ENCODE results near the gene HOPX.
A peak's percentile ranks its signal among the peaks of the same experiment; 100 is the strongest.
"Not testable (repeated sequence)": the region's sequence is repeated elsewhere in the genome, so short reads cannot be mapped to it uniquely, and the experiment has no call there.

The HOPX gene

GRCh38 chr4:56653461-56654237, 27.4 kb downstream of the HOPX start:
- peak; percentile 6 for DNase-seq

- no peak for DNase-seq
These were observed 28.9 kb downstream of the HOPX start for GRCh38 chr4:56652196-56652595.

- DNase-seq = no peak
These were observed 30.1 kb downstream of the HOPX start for GRCh38 chr4:56651056-56651350.

- peak; percentile 3 for DNase-seq
These were observed 30.6 kb downstream of the HOPX start for GRCh38 chr4:56650262-56651055.

GRCh38 chr4:56649445-56650261, 31.4 kb downstream of the HOPX start:
- DNase-seq = no peak

- no peak for DNase-seq
These were observed 32.3 kb downstream of the HOPX start for GRCh38 chr4:56648824-56649151.

- DNase-seq = no peak
These were observed 32.9 kb downstream of the HOPX start for GRCh38 chr4:56648021-56648823.

GRCh38 chr4:56646341-56646740, 34.8 kb downstream of the HOPX start:
- no peak for DNase-seq

GRCh38 chr4:56643596-56643995, 37.5 kb downstream of the HOPX start:
- no peak for DNase-seq

GRCh38 chr4:56641494-56642051, 39.5 kb downstream of the HOPX start:
- no peak for DNase-seq

- DNase-seq = no peak
These were observed 40.2 kb downstream of the HOPX start for GRCh38 chr4:56640621-56641493.

GRCh38 chr4:56637791-56638190, 43.3 kb downstream of the HOPX start:
- no peak for DNase-seq

GRCh38 chr4:56637154-56637553, 43.9 kb downstream of the HOPX start:
- DNase-seq = no peak

- DNase-seq = not testable (repeated sequence)
These were observed 46.1 kb downstream of the HOPX start for GRCh38 chr4:56634954-56635353.

GRCh38 chr4:56633486-56633885, 47.6 kb downstream of the HOPX start:
- no peak for DNase-seq

- no peak for DNase-seq
These were observed 50.0 kb downstream of the HOPX start for GRCh38 chr4:56630876-56631666.

GRCh38 chr4:56628592-56628991, 52.5 kb downstream of the HOPX start:
- DNase-seq = no peak

GRCh38 chr4:56627985-56628384, 53.1 kb downstream of the HOPX start:
- no peak for DNase-seq

GRCh38 chr4:56627375-56627774, 53.7 kb downstream of the HOPX start:
- no peak for DNase-seq

GRCh38 chr4:56626963-56627362, 54.1 kb downstream of the HOPX start:
- peak; percentile 27 for DNase-seq

GRCh38 chr4:56626420-56626819, 54.7 kb downstream of the HOPX start:
- DNase-seq = no peak

All from DMS53 (cell line).